GM12874 (cell line): Measurements from ENCODE around the gene MAN1A1.

Experiments used
- TF ChIP-seq, protein P1 (sequence below): IDR thresholded peaks from 2 replicates; pipeline ENCODE4 v1.5.1; 2011; ENCODE audit warnings: low read depth, mild to moderate bottlenecking, control low read depth, low read length, moderate library complexity; ENCODE audit not compliant: insufficient read depth

MAN1A1 gene

DNA sequence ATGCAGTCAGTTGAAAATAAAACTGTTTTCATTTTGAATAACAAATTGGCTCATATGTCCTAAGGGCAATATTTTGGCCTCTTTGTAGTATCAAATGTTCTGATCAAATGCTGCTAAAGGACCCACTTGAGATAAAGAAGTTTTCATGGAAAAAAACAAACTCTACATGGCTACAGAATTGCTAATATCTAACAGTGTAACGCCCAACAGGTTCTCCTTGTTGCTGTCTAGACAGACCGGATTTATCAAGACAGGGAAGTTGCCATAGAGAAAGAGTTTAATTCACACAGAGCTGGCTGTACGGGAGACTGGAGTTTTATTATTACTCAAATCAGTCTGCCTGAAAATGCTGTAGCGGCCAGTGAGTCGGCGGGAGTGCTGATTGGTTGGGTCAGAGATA, 19.4 kb upstream of the MAN1A1 start:
- TF ChIP-seq, protein P1, sequence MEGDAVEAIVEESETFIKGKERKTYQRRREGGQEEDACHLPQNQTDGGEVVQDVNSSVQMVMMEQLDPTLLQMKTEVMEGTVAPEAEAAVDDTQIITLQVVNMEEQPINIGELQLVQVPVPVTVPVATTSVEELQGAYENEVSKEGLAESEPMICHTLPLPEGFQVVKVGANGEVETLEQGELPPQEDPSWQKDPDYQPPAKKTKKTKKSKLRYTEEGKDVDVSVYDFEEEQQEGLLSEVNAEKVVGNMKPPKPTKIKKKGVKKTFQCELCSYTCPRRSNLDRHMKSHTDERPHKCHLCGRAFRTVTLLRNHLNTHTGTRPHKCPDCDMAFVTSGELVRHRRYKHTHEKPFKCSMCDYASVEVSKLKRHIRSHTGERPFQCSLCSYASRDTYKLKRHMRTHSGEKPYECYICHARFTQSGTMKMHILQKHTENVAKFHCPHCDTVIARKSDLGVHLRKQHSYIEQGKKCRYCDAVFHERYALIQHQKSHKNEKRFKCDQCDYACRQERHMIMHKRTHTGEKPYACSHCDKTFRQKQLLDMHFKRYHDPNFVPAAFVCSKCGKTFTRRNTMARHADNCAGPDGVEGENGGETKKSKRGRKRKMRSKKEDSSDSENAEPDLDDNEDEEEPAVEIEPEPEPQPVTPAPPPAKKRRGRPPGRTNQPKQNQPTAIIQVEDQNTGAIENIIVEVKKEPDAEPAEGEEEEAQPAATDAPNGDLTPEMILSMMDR = no peak

DNA sequence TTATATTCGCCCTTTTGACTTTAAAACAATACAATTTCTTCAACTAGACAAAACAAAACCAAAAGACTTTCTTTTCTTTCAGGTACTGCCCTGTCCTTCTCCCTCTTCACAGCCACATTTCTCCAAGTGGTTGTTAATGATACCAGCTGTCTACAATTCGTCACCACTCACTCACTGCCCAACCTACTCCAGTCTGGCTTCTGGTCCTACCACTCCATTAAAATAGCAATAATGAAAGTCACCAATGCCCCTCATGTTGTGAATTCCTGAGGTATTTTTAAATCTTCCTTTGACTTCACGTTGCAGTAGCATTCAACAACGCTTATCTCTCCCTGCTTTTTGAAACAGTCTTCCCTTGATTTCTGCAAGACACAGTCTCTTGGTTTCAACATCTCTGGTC, 11.6 kb upstream of the MAN1A1 start:
- TF ChIP-seq, protein P1 = no peak

DNA sequence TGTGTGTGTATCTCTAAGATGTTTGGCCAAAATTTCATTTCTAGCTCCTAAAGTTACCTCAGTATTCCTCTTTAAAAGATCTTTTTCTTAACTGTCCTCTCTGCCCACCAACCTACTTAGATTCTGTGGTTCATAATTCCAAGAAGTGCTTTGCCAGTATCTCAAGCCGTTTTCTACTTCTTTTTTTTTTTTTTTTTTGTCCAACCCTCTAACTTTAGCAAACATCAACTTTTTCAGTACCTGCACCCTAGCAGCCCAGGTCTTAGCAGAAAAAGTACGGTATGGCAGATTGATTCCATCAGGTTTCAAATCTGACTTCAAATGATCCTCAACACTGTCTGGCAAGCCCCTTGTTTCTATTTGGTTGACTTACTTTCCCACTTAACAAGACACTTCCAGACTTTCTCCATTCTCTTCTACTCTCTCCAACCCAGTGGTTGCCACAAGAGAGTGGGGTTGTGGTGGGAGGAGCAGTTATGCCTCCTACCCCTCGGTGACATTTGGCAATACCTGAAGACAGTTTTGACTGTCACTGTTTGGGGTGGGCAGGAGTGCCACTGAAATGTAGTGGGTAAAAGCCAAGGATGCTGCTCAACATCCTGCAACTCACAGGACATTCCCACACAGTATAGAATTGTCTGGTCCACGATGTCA, 10.8 kb upstream of the MAN1A1 start:
- TF ChIP-seq, protein P1 = no peak

DNA sequence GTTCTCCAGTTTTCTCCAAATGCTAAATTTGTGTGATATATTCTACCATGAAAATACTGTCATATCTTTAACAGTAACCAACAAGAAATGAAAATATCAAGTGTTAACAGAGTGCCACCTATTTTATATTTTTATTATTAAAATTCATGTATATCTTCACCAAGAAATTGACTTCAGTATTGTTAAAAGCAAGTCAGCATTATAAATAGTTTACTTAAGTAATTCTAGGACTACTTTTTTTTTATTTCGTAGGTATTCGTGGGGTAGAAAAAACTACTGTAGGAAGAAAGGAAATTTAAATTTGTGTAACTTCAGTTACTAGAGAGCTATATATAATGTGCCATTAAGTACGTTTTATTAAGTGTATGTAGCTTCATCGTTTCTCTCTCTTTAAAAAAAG, 6.3 kb upstream of the MAN1A1 start:
- TF ChIP-seq, protein P1 = no peak

DNA sequence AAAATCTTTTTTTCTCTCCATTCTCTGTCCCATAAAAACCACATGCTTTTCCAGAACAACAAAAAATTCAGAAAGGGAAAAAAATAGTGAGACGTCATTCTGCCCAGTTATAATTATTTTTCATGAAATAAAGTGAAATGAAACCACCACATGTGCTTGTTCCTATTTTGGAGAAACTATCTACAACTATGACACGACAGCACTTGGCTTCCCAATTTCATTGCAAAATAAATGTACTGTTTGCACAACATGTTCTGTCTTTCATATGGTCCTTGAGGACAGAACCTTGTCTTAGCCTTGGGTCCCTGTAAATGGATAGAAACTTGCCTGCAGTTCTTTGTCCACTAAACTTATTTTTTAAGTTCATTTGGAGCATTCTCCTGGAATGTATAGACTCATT, 5.6 kb upstream of the MAN1A1 start:
- TF ChIP-seq, protein P1 = no peak

DNA sequence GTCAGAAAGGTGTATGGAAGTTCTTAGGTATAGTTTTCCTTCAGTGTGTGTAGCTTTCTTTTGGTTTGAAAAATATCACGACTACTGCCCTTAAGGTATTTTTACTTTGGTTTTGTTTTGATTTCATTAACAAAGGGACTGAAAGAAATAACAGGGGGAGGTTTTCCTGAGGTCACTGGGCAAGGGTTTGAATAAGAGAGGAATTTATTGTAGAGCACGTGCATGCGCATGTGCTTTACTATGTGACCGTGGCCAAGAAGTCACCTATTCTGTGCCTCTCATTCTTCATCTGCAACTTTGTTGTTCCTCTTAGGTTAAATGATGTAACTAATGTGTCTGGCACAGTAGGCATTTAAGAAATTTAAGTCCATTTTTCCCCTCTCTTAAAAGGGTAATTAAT, 4.1 kb upstream of the MAN1A1 start:
- TF ChIP-seq, protein P1 = no peak

DNA sequence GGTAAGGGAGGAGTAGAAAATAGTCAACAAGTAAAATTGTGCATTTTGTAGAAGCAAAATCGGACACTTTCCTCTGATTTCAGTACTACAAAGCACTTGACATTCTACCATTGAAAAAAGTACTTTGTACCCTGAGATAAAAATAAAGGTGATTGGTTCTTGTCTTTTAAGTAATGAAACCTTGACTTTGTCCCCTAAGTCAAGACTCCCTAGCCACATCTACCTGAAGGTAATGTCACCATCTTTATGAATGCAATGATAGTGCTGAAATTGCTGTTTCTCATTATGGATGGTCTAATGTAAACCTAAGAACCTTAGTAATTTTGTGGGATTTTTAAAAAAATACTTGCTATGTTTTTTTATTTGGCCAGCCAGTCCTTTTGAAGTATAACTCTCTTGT, 2.4 kb upstream of the MAN1A1 start:
- TF ChIP-seq, protein P1 = no peak
